Measurements from ENCODE around the gene KCNH5.

Gene KCNH5

DNA sequence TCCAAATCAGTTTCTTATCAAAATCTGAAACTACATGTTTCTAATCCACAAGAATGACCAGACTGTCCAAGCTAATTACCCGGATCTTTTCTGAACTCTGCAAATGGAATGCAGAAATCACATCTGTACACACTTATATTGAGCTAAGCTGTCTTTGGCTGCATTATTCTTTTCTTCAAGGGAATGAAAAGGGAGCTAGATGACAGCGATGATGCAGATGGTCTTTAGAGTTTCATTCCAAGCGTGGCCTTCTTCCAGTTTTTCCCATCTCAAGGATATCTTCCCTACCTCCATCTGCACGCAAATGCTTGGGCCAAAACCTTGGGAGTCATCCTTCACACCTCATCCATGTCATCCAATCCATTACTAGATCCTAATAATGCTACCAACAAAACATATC is 12.6 kb downstream of the KCNH5 start:
- DNase-seq (ENCODE audit: low read depth) = no peak
- TF ChIP-seq, protein P1, sequence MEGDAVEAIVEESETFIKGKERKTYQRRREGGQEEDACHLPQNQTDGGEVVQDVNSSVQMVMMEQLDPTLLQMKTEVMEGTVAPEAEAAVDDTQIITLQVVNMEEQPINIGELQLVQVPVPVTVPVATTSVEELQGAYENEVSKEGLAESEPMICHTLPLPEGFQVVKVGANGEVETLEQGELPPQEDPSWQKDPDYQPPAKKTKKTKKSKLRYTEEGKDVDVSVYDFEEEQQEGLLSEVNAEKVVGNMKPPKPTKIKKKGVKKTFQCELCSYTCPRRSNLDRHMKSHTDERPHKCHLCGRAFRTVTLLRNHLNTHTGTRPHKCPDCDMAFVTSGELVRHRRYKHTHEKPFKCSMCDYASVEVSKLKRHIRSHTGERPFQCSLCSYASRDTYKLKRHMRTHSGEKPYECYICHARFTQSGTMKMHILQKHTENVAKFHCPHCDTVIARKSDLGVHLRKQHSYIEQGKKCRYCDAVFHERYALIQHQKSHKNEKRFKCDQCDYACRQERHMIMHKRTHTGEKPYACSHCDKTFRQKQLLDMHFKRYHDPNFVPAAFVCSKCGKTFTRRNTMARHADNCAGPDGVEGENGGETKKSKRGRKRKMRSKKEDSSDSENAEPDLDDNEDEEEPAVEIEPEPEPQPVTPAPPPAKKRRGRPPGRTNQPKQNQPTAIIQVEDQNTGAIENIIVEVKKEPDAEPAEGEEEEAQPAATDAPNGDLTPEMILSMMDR (IDR thresholded peaks at IDR 0.05; ENCODE audit: low read length, missing control alignments) = no peak
- H3K4me3 ChIP-seq (replicated peaks; ENCODE audit: low read depth, low read length) = no peak overlapping the region

DNA sequence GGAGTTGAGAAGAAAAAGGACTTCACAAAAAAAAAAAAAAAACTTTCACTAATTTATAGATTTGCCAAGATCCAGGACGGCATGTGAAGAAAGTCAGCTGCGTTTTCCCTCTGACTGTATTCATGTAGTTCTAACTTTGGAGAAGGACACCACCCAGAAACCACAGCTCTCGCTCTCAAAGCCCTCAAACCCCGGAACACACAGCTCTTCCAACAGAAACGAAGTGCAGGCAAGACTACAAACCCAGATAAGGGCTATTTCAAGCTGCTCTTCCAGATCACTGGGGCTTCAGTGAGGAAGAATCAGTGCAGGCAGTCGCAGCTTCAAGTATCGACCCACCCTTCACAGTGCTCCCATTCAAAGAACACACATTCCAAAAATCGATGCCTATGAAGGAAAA is 13.2 kb downstream of the KCNH5 start:
- TF ChIP-seq, protein P1 (IDR thresholded peaks at IDR 0.05; ENCODE audit: low read length, missing control alignments) = no peak
- no peak overlapping the region for H3K4me3 ChIP-seq (replicated peaks; ENCODE audit: low read depth, low read length)
- no peak for DNase-seq (ENCODE audit: low read depth)

DNA sequence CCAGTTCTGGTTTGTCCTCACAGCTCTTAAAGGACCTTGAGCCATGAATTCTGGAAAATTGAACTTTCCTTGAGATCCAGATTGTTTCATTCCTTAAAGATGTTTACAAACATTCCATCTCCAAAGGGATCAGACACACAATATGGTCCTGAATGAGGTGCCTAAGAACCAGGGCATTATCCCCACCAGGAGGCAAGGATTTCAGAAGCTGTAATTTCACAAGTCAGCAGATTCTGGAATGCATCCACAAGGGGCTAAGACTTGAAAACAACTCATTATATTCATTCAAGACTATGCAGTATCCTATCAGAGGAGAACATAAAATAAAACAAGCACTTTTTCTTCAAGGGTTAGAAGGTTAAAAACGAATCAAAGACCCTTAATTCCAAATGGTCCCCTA is 15.1 kb downstream of the KCNH5 start:
- TF ChIP-seq, protein P1 (IDR thresholded peaks at IDR 0.05; ENCODE audit: low read length, missing control alignments) = no peak
- H3K4me3 ChIP-seq (replicated peaks; ENCODE audit: low read depth, low read length) = no peak overlapping the region
- no peak for DNase-seq (ENCODE audit: low read depth)

DNA sequence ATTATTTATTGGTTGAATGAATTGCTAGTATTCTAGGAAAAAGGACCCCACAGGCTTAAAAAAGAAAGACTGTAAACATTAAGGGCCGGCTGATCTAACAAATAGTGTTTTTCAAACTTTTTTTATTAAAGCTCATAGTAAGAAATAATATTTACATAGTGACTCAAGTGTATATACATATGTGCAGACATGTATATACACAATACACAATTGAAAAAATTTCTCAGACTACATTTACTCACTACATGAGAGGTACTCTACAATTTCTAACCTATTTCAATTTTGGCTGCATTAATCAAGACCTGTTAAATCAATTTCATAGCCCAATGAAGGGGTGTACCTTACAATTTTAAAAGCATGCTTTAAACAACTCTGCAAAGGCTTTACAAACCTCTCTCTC is 17.5 kb downstream of the KCNH5 start:
- DNase-seq (ENCODE audit: low read depth) = no peak
- no peak overlapping the region for H3K4me3 ChIP-seq (replicated peaks; ENCODE audit: low read depth, low read length)
- TF ChIP-seq, protein P1 (IDR thresholded peaks at IDR 0.05; ENCODE audit: low read length, missing control alignments) = no peak

DNA sequence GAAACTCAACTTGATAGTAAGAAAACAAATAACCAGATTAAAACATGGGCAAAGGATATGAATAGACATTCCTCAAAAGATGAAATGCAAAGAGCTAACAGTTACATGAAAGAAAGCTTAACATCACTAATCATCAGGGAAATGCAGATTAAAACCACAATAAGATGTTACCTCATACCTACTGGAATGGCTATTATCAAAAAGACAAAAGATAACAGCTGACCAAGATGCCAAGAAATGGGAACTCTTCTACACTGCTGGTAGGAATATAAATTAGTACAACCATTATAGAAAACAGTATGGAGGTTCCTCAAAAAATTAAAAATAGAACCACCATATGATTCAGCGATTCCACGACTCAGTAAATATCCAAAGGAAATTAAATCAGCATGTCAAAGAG is 18.8 kb downstream of the KCNH5 start:
- DNase-seq (ENCODE audit: low read depth) = no peak
- H3K4me3 ChIP-seq (replicated peaks; ENCODE audit: low read depth, low read length) = no peak overlapping the region
- TF ChIP-seq, protein P1 (IDR thresholded peaks at IDR 0.05; ENCODE audit: low read length, missing control alignments) = no peak

DNA sequence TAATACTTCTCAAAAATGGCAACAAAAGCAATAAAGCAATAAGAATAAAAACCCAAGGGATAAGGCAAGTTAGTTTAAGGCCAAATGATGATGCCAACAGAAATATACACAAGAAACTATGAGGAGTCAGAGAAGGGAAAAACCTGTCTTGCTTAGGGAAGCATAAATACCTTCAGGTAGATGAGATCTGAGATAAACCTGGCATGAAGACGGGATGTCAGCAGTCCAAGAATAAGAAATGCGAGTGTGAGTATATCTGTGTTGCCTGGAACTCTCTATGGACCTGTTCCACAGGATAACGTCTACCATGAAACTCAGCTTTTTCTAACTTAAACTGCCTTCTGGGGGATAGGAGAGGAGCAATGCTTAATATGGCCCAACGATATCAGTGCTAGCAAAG is 30.6 kb downstream of the KCNH5 start:
- no peak overlapping the region for H3K4me3 ChIP-seq (replicated peaks; ENCODE audit: low read depth, low read length)
- TF ChIP-seq, protein P1 (IDR thresholded peaks at IDR 0.05; ENCODE audit: low read length, missing control alignments) = no peak
- no peak for DNase-seq (ENCODE audit: low read depth)

DNA sequence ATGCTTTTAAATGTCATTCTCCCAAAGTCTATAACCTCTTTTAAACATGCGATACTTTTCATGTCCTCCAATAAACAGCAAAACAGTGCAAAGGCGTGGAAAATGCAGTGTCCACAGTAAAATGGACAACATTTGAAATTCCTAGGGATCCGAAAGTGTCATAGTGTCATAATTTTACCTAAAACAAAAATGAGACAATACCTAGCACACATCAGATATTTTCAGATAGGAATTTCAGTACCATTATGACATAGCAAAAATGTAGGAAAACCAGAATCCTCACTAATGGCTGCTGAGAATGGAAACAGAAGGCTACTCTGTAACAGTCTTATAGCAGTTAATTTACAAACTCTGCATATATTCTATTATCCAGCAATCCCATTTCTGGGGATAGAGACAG is 33.1 kb downstream of the KCNH5 start:
- no peak for DNase-seq (ENCODE audit: low read depth)
- TF ChIP-seq, protein P1 (IDR thresholded peaks at IDR 0.05; ENCODE audit: low read length, missing control alignments) = no peak
- H3K4me3 ChIP-seq (replicated peaks; ENCODE audit: low read depth, low read length) = no peak overlapping the region

Measured in fibroblast of pulmonary artery (primary cell).